ENCODE data around the gene MARCKSL1. TPM values are rescaled to one million over a fixed set of nuclear protein-coding genes. Genes with fewer than 3 reads are reported as not detected.

MARCKSL1 gene
- total RNA-seq, 1 experiment from 2014 or later, result 457 TPM

- no peak overlapping the region for H3K9ac ChIP-seq (ENCODE audit: extremely low read depth, insufficient read length, low read length)
- no peak overlapping the region for H3K56ac ChIP-seq (ENCODE audit: insufficient read length, low read depth, low read length)
- H4K5ac ChIP-seq (ENCODE audit: insufficient read length, low read depth, low read length), result no peak overlapping the region
- no peak overlapping the region for H3K27ac Mint-ChIP-seq
- no peaks in the 10 kb centered on the region for H3K27me3 Mint-ChIP-seq (ENCODE audit: low read depth)
- no peaks in the 10 kb centered on the region for H3K9me3 ChIP-seq (ENCODE audit: control insufficient read depth, low read depth, low read length)
- TF ChIP-seq, protein P1, sequence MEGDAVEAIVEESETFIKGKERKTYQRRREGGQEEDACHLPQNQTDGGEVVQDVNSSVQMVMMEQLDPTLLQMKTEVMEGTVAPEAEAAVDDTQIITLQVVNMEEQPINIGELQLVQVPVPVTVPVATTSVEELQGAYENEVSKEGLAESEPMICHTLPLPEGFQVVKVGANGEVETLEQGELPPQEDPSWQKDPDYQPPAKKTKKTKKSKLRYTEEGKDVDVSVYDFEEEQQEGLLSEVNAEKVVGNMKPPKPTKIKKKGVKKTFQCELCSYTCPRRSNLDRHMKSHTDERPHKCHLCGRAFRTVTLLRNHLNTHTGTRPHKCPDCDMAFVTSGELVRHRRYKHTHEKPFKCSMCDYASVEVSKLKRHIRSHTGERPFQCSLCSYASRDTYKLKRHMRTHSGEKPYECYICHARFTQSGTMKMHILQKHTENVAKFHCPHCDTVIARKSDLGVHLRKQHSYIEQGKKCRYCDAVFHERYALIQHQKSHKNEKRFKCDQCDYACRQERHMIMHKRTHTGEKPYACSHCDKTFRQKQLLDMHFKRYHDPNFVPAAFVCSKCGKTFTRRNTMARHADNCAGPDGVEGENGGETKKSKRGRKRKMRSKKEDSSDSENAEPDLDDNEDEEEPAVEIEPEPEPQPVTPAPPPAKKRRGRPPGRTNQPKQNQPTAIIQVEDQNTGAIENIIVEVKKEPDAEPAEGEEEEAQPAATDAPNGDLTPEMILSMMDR (conservative IDR thresholded peaks at IDR 0.05), result no peak
- peaks cover 2 to 6% of the 10 kb centered on the region in 2 experiments; a peak in 3 of 5 replicates for H3K9me3 Mint-ChIP-seq
- no peaks in the 10 kb centered on the region for H3K4me1 ChIP-seq (ENCODE audit: insufficient read depth, low read length)
- no peaks in the 10 kb centered on the region for H3K27me3 ChIP-seq (ENCODE audit: insufficient read depth, low read length)
- no peak overlapping the region for H2BK15ac ChIP-seq (ENCODE audit: low read depth, low read length)
- no peak for DNase-seq
- H4K20me1 ChIP-seq (ENCODE audit: control insufficient read depth, insufficient read depth, insufficient read length), result no peaks in the 10 kb centered on the region
- no peak overlapping the region for H3K14ac ChIP-seq (ENCODE audit: insufficient read depth, low read length)
- peaks cover 26 to 57% (median 44%) of the 10 kb centered on the region in 3 experiments for H3K36me3 Mint-ChIP-seq (ENCODE audit: insufficient read depth in 1 of 3, low read depth in 3 of 3)
- no peak overlapping the region for H2BK12ac ChIP-seq (ENCODE audit: insufficient read length, low read depth, low read length)
- H2AK5ac ChIP-seq (ENCODE audit: insufficient read length, low read length), result no peak overlapping the region
- H4K8ac ChIP-seq (replicated peaks; ENCODE audit: insufficient read length, low read depth, low read length), result no peak overlapping the region
- H3K4ac ChIP-seq (ENCODE audit: low read depth, low read length), result no peak overlapping the region
- no peak overlapping the region for H2AFZ ChIP-seq (ENCODE audit: low read length)
- peaks cover 0 to 6% of the 10 kb centered on the region in 2 experiments; a peak in 1 of 4 replicates for H3K4me1 Mint-ChIP-seq
- H3K4me3 Mint-ChIP-seq, result no peak overlapping the region
- no peak overlapping the region for H3K23ac ChIP-seq (ENCODE audit: insufficient read length, low read depth, low read length)
- no peaks in the 10 kb centered on the region for H3K23me2 ChIP-seq (ENCODE audit: insufficient read length, low read depth, low read length, poor library complexity, severe bottlenecking)
- no peak overlapping the region for H3K18ac ChIP-seq (ENCODE audit: insufficient read length, low read depth, low read length)
- no peak overlapping the region for H3K27ac ChIP-seq (ENCODE audit: insufficient read length, low read depth, low read length)
- no peak overlapping the region for H3K4me2 ChIP-seq (ENCODE audit: insufficient read depth, insufficient read length, low read length)
- H3K79me1 ChIP-seq (ENCODE audit: insufficient read depth, low read depth, low read length, poor library complexity, severe bottlenecking), result peaks cover 8% of the 10 kb centered on the region
- peaks cover 2% of the 10 kb centered on the region; the same call in 1 of the 2 replicates for H3K79me2 ChIP-seq (ENCODE audit: insufficient read depth, low read length)
- H3T11ph ChIP-seq (ENCODE audit: low read length), result no peak overlapping the region
- no CpG with 5 or more reads among the region's 2 CpGs for whole genome bisulfite sequencing (ENCODE audit: extremely low coverage, insufficient read length, low lambda C conversion rate)
- no peak overlapping the region for H4K91ac ChIP-seq (ENCODE audit: insufficient read length, low read depth, low read length)
- no peak overlapping the region for H2BK20ac ChIP-seq (ENCODE audit: low read depth, low read length, poor library complexity, severe bottlenecking)
- H2BK5ac ChIP-seq (ENCODE audit: insufficient read length, low read length), result no peak overlapping the region
- H2BK120ac ChIP-seq (ENCODE audit: low read depth, low read length, poor library complexity, severe bottlenecking), result no peak overlapping the region
These were observed 30.7 kb downstream of the MARCKSL1 start for GRCh38 chr1:32305310-32305709.

Measured in H9 (cell line).